HepG2 (cell line): ENCODE data around the gene NF2.

Source experiments
- RAD21 ChIP-seq: fragments of 450-650 bp; formaldehyde crosslinking; IDR thresholded peaks from 2 replicates; pipeline ENCODE4 v1.5.0; 2020; ENCODE audit warnings: mild to moderate bottlenecking
- RARG ChIP-seq: sonication (generic); formaldehyde crosslinking; IDR thresholded peaks from 2 replicates; pipeline ENCODE4 v1.4.0; 2020; ENCODE audit warnings: low read depth, mild to moderate bottlenecking, missing genetic modification reagents
- TSC22D2 ChIP-seq: sonication (generic); formaldehyde crosslinking; IDR thresholded peaks from 2 replicates; pipeline ENCODE4 v1.5.1; 2020; ENCODE audit warnings: missing genetic modification reagents, mild to moderate bottlenecking, borderline replicate concordance
- ZBTB49 ChIP-seq: sonication (generic); formaldehyde crosslinking; IDR thresholded peaks from 2 replicates; pipeline ENCODE4 v1.4.0; 2020; ENCODE audit warnings: missing genetic modification reagents, borderline replicate concordance

- TF ChIP-seq TSC22D2 (CRISPR knock-in tag) = no peak
- no peak for TF ChIP-seq ZBTB49 (CRISPR knock-in tag)
- TF ChIP-seq RARG (CRISPR knock-in tag) = no peak
- no peak for TF ChIP-seq RAD21 (CRISPR knock-in tag)
Measured at GRCh38 chr22:29654420-29654819, 51.0 kb downstream of the NF2 start.
